Trophoblast cell (in vitro differentiated cells and primary cell): ENCODE data around the gene PRSS23. TPM values are rescaled to one million over a fixed set of nuclear protein-coding genes. Genes with fewer than 3 reads are reported as not detected.

Experiments used
- DNase-seq, 2 donors: peaks; one replicate each; pipeline ENCODE4 v3.0.0-alpha.2; 2016
- H2AFZ ChIP-seq: 2 replicates; pipeline ENCODE4 v1.6.1; 2013; ENCODE audit warnings: low read length, moderate library complexity, mild to moderate bottlenecking; ENCODE audit not compliant: insufficient read depth, poor library complexity
- H2AK5ac ChIP-seq: 2 replicates; pipeline ENCODE4 v1.6.1; 2013; ENCODE audit warnings: mild to moderate bottlenecking, low read length
- H2BK120ac ChIP-seq: 2 replicates; pipeline ENCODE4 v1.6.1; 2013; ENCODE audit warnings: low read length, mild to moderate bottlenecking, moderate library complexity; ENCODE audit not compliant: insufficient read depth, poor library complexity
- H2BK12ac ChIP-seq: 2 replicates; pipeline ENCODE4 v1.6.1; 2013; ENCODE audit warnings: mild to moderate bottlenecking, low read length, moderate library complexity
- H2BK5ac ChIP-seq: 2 replicates; pipeline ENCODE4 v1.6.1; 2013; ENCODE audit warnings: low read length, low read depth, moderate library complexity, mild to moderate bottlenecking; ENCODE audit not compliant: poor library complexity
- H3K14ac ChIP-seq: 2 replicates; pipeline ENCODE4 v1.6.1; 2013; ENCODE audit warnings: mild to moderate bottlenecking, low read length
- H3K18ac ChIP-seq: 2 replicates; pipeline ENCODE4 v1.6.1; 2013; ENCODE audit warnings: mild to moderate bottlenecking, low read length
- H3K23ac ChIP-seq: 2 replicates; pipeline ENCODE4 v1.6.1; 2013; ENCODE audit warnings: low read length
- H3K27ac ChIP-seq: 2 replicates; pipeline ENCODE4 v1.5.1; 2013; ENCODE audit warnings: low read depth, mild to moderate bottlenecking, inconsistent platforms, low read length, moderate library complexity
- H3K27me3 ChIP-seq: 2 replicates; pipeline ENCODE4 v1.6.1; 2013; ENCODE audit warnings: inconsistent platforms, mild to moderate bottlenecking, low read length, moderate library complexity; ENCODE audit not compliant: insufficient read depth
- H3K36me3 ChIP-seq, 2 experiments: 1 replicate in 1 of 2; 2 replicates in 1 of 2; pipeline ENCODE4 v1.6.1; 2013; ENCODE audit warnings: low read length in 2 of 2, mild to moderate bottlenecking in 2 of 2, moderate library complexity in 1 of 2; ENCODE audit not compliant: insufficient read depth in 2 of 2, control insufficient read depth in 1 of 2
- H3K4ac ChIP-seq: 2 replicates; pipeline ENCODE4 v1.6.1; 2013; ENCODE audit warnings: low read depth, mild to moderate bottlenecking, low read length, moderate library complexity
- H3K4me1 ChIP-seq, 2 experiments: 1 replicate in 1 of 2; 2 replicates in 1 of 2; pipeline ENCODE4 v1.6.1; 2013; ENCODE audit warnings: low read length in 2 of 2, mild to moderate bottlenecking in 2 of 2, moderate library complexity in 1 of 2; ENCODE audit not compliant: insufficient read depth in 2 of 2, control insufficient read depth in 1 of 2
- H3K4me2 ChIP-seq: 2 replicates; pipeline ENCODE4 v1.6.1; 2013; ENCODE audit warnings: inconsistent platforms, mild to moderate bottlenecking, low read length, moderate library complexity
- H3K4me3 ChIP-seq: 2 replicates; pipeline ENCODE4 v1.5.1; 2013; ENCODE audit warnings: mild to moderate bottlenecking, low read depth, low read length, inconsistent platforms
- H3K79me1 ChIP-seq: one replicate; pipeline ENCODE4 v1.6.1; 2013; ENCODE audit warnings: low read length
- H3K79me2 ChIP-seq: 2 replicates; pipeline ENCODE4 v1.6.1; 2013; ENCODE audit warnings: low read length, mild to moderate bottlenecking; ENCODE audit not compliant: control insufficient read depth, insufficient read depth, poor library complexity
- H3K9ac ChIP-seq: 2 replicates; pipeline ENCODE4 v1.6.1; 2013; ENCODE audit warnings: mild to moderate bottlenecking, low read length
- H3K9me3 ChIP-seq: 2 replicates; pipeline ENCODE4 v1.6.1; 2013; ENCODE audit warnings: low read depth, mild to moderate bottlenecking, control low read depth, inconsistent platforms, low read length; ENCODE audit not compliant: insufficient read depth
- H4K12ac ChIP-seq: 2 replicates; pipeline ENCODE4 v1.6.1; 2013; ENCODE audit warnings: low read depth, mild to moderate bottlenecking, low read length, moderate library complexity
- H4K8ac ChIP-seq: 2 replicates; pipeline ENCODE4 v1.6.1; 2013; ENCODE audit warnings: low read depth, mild to moderate bottlenecking, low read length, moderate library complexity
- H4K91ac ChIP-seq: one replicate; pipeline ENCODE4 v1.6.1; 2013; ENCODE audit warnings: low read depth, mild to moderate bottlenecking, low read length, moderate library complexity
- WGBS: extraction: QIAGEN DNeasy Blood & Tissue Kit; methylation state at CpG from one replicate; pipeline ENCODE4 v1.1.7; 2013; ENCODE audit warnings: missing lambda C conversion rate; ENCODE audit not compliant: insufficient read length, insufficient coverage; ENCODE audit errors: extremely low coverage; 5-methylcytosine and 5-hydroxymethylcytosine counted together
- polyA plus RNA-seq: library from polyadenylated mRNA; stranded (reverse); fragments of 200-250 nt; gene quantifications from 2 replicates; pipeline ENCODE4 v1.2.3, GENCODE V29; 2013

PRSS23 gene
- 180 and 185 TPM in 2 replicates for polyA plus RNA-seq

GRCh38 chr11:86800076-86800959 is at the start of gene PRSS23:
TSS of gene PRSS23 (plus strand) at chr11:86800542. CDS start at chr11:86807644, 7,102 bp downstream.
- DNase-seq = peak; percentile 13 to 60
- peaks cover 9% of the 10 kb centered on the region for H3K79me2 ChIP-seq
- peaks cover 17% of the 10 kb centered on the region for H3K79me1 ChIP-seq
- H3K9ac ChIP-seq = peak within 1 kb of the TSS; percentile 89
- no peaks in the 10 kb centered on the region for H3K27me3 ChIP-seq
- H2BK12ac ChIP-seq = peak within 1 kb of the TSS; percentile 91
- H3K4ac ChIP-seq = peak within 1 kb of the TSS; percentile 95
- H3K18ac ChIP-seq = peak within 1 kb of the TSS; percentile 92
- no peaks in the 10 kb centered on the region for H3K9me3 ChIP-seq
- H4K12ac ChIP-seq = peak within 1 kb of the TSS; percentile 88
- peak within 1 kb of the TSS; percentile 87 for H2BK5ac ChIP-seq
- H3K4me3 ChIP-seq = peak within 1 kb of the TSS; percentile 87
- H3K4me1 ChIP-seq = peaks cover 10% of the 10 kb centered on the region in 2 experiments
- H3K4me2 ChIP-seq = peak within 1 kb of the TSS; percentile 68
- H2BK120ac ChIP-seq = peak within 1 kb of the TSS; percentile 91
- no CpG with 5 or more reads among the region's 97 CpGs for WGBS
- peak within 1 kb of the TSS; percentile 67 for H3K27ac ChIP-seq
- H2AFZ ChIP-seq = peak within 1 kb of the TSS; percentile 61
- H4K91ac ChIP-seq = peak within 1 kb of the TSS; percentile 92
- H3K23ac ChIP-seq = no peak within 1 kb of the TSS
- peak within 1 kb of the TSS; percentile 80 for H2AK5ac ChIP-seq
- H4K8ac ChIP-seq = peak within 1 kb of the TSS; percentile 88
- peaks cover 0 to 4% of the 10 kb centered on the region in 2 experiments for H3K36me3 ChIP-seq
- H3K14ac ChIP-seq = peak within 1 kb of the TSS; percentile 85

- Histone ChIP-seq H3K27ac (no peak overlapping the region), H4K12ac (no peak overlapping the region), H3K36me3 (no peaks in the 10 kb centered on the region), H3K9me3 (no peaks in the 10 kb centered on the region), H3K4me3 (no peak overlapping the region), H2BK12ac (no peak overlapping the region), H4K8ac (no peak overlapping the region), H3K79me2 (no peaks in the 10 kb centered on the region), H3K23ac (no peak overlapping the region), H2AFZ (no peak overlapping the region), H2BK120ac (no peak overlapping the region), H3K18ac (no peak overlapping the region), H3K27me3 (no peaks in the 10 kb centered on the region), H3K4ac (no peak overlapping the region), H3K4me1 (peaks cover 3 to 5% of the 10 kb centered on the region in 2 experiments), H3K79me1 (peaks cover 4% of the 10 kb centered on the region), H3K14ac (no peak overlapping the region), H3K9ac (no peak overlapping the region), H3K4me2 (no peak overlapping the region), H2BK5ac (no peak overlapping the region), H2AK5ac (no peak overlapping the region), H4K91ac (no peak overlapping the region)
- no CpG with 5 or more reads among the region's 3 CpGs for WGBS
- DNase-seq = no peak
Observed at GRCh38 chr11:86753459-86753858, 46.9 kb upstream of the PRSS23 start.

GRCh38 chr11:86755146-86755545 is 45.2 kb upstream of the PRSS23 start:
- Histone ChIP-seq H3K27ac (no peak overlapping the region), H3K9ac (no peak overlapping the region), H3K4me2 (no peak overlapping the region), H4K91ac (no peak overlapping the region), H3K4me1 (peaks cover 0 to under 1% of the 10 kb centered on the region in 2 experiments), H3K79me1 (no peaks in the 10 kb centered on the region), H3K27me3 (no peaks in the 10 kb centered on the region), H3K14ac (no peak overlapping the region), H3K36me3 (no peaks in the 10 kb centered on the region), H3K9me3 (no peaks in the 10 kb centered on the region), H3K79me2 (no peaks in the 10 kb centered on the region), H3K23ac (no peak overlapping the region), H2AK5ac (no peak overlapping the region), H4K12ac (no peak overlapping the region), H3K18ac (no peak overlapping the region), H2BK5ac (no peak overlapping the region), H3K4me3 (no peak overlapping the region), H2AFZ (no peak overlapping the region), H4K8ac (no peak overlapping the region), H3K4ac (no peak overlapping the region), H2BK120ac (no peak overlapping the region), H2BK12ac (no peak overlapping the region)
- no peak for DNase-seq

GRCh38 chr11:86758171-86758570 is 42.2 kb upstream of the PRSS23 start:
- no peak overlapping the region for H3K4me3 ChIP-seq
- H4K8ac ChIP-seq = no peak overlapping the region
- H2BK120ac ChIP-seq = no peak overlapping the region
- H3K4ac ChIP-seq = no peak overlapping the region
- H4K12ac ChIP-seq = no peak overlapping the region
- H2AK5ac ChIP-seq = no peak overlapping the region
- H3K79me2 ChIP-seq = no peaks in the 10 kb centered on the region
- no peak overlapping the region for H2BK5ac ChIP-seq
- H3K79me1 ChIP-seq = no peaks in the 10 kb centered on the region
- no peaks in the 10 kb centered on the region for H3K9me3 ChIP-seq
- no peak overlapping the region for H3K4me2 ChIP-seq
- H3K23ac ChIP-seq = no peak overlapping the region
- no peak overlapping the region for H3K9ac ChIP-seq
- H4K91ac ChIP-seq = no peak overlapping the region
- no peak overlapping the region for H2AFZ ChIP-seq
- no peak overlapping the region for H3K18ac ChIP-seq
- H2BK12ac ChIP-seq = no peak overlapping the region
- H3K14ac ChIP-seq = no peak overlapping the region
- WGBS = no CpG with 5 or more reads among the region's 1 CpG
- no peak overlapping the region for H3K27ac ChIP-seq
- no peak for DNase-seq
- no peaks in the 10 kb centered on the region for H3K4me1 ChIP-seq
- no peaks in the 10 kb centered on the region for H3K27me3 ChIP-seq
- H3K36me3 ChIP-seq = no peaks in the 10 kb centered on the region
